Fibroblast of lung (primary cell): ENCODE measurements around the gene GALNT12. TPM values are rescaled to one million over a fixed set of nuclear protein-coding genes. Genes with fewer than 3 reads are reported as not detected.

Source experiments
- DNase-seq, 2 donors: peaks; one replicate each; pipeline versions ENCODE4 v3.0.0 to v3.0.0-alpha.2; 2010; ENCODE audit warnings: low read depth in 2 of 2
- H2AFZ ChIP-seq: 2 replicates; pipeline ENCODE4 v1.5.1; 2012; ENCODE audit warnings: low read length, control low read depth, inconsistent platforms
- H3K27ac ChIP-seq: 2 replicates; pipeline ENCODE4 v1.5.1; 2011; ENCODE audit warnings: low read length, control low read depth; ENCODE audit not compliant: insufficient read depth
- H3K27me3 ChIP-seq: 2 replicates; pipeline ENCODE4 v1.5.1; 2011; ENCODE audit warnings: mild to moderate bottlenecking, low read length; ENCODE audit not compliant: control insufficient read depth, insufficient read depth
- H3K36me3 ChIP-seq: 2 replicates; pipeline ENCODE4 v1.5.1; 2011; ENCODE audit warnings: low read length; ENCODE audit not compliant: control insufficient read depth, insufficient read depth
- H3K4me1 ChIP-seq: 2 replicates; pipeline ENCODE4 v1.5.1; 2011; ENCODE audit warnings: low read length; ENCODE audit not compliant: control insufficient read depth, insufficient read depth; ENCODE audit errors: extremely low read depth
- H3K4me2 ChIP-seq: 2 replicates; pipeline ENCODE4 v1.5.1; 2011; ENCODE audit warnings: low read length, control low read depth; ENCODE audit not compliant: insufficient read depth; ENCODE audit errors: extremely low read depth
- H3K4me3 ChIP-seq, 4 experiments: fragments of 200-600 bp in 1 of 4; sonication (generic) in 1 of 4; replicated peaks in 1 of 4; 2 replicates each; pipeline ENCODE4 v1.5.1; 2011 to 2016; ENCODE audit warnings: low read length in 4 of 4, low read depth in 3 of 4, mild to moderate bottlenecking in 3 of 4, control low read depth in 2 of 4, inconsistent platforms in 1 of 4, mixed read lengths in 1 of 4; ENCODE audit not compliant: insufficient read depth in 1 of 4; ENCODE audit errors: control extremely low read depth in 1 of 4
- H3K79me2 ChIP-seq: 2 replicates; pipeline ENCODE4 v1.5.1; 2012; ENCODE audit warnings: mild to moderate bottlenecking, low read length, inconsistent platforms; ENCODE audit not compliant: control insufficient read depth, insufficient read depth
- H3K9ac ChIP-seq: 2 replicates; pipeline ENCODE4 v1.5.1; 2011; ENCODE audit warnings: mild to moderate bottlenecking, low read length, control low read depth; ENCODE audit not compliant: insufficient read depth
- H3K9me3 ChIP-seq: 2 replicates; pipeline ENCODE4 v1.5.1; 2012; ENCODE audit warnings: low read depth, low read length; ENCODE audit not compliant: control insufficient read depth, insufficient read depth
- H4K20me1 ChIP-seq: 2 replicates; pipeline ENCODE4 v1.5.1; 2011; ENCODE audit warnings: low read length; ENCODE audit not compliant: control insufficient read depth, insufficient read depth; ENCODE audit errors: extremely low read depth
- EZH2 ChIP-seq: IDR thresholded peaks from 2 replicates; pipeline ENCODE4 v1.5.1; 2012; ENCODE audit warnings: low read length, control low read depth, mild to moderate bottlenecking; ENCODE audit errors: missing control alignments
- polyA plus RNA-seq, 2 donors: library from polyadenylated mRNA; depleted of rRNA in 1 of 2; stranded (reverse) in 1 of 2; unstranded in 1 of 2; fragments of >200 nt; gene quantifications; 2 replicates each; pipeline ENCODE4 v1.2.1, GENCODE V29; 2011 to 2012; ENCODE audit warnings: missing spikeins in 1 of 2
- total RNA-seq: library from RNA; depleted of rRNA; stranded (reverse); fragments of >200 nt; gene quantifications from 2 replicates; pipeline ENCODE4 v1.2.1, GENCODE V29; 2014
- TF ChIP-seq, protein P1 (sequence below), 2 donors: IDR thresholded peaks in 1 of 2; conservative IDR thresholded peaks in 1 of 2; 1 replicate in 1 of 2; 2 replicates in 1 of 2; pipeline ENCODE4 v1.5.1; 2011 to 2012; ENCODE audit warnings: low read length in 2 of 2, control low read depth in 1 of 2, inconsistent platforms in 1 of 2, low read depth in 1 of 2, mild to moderate bottlenecking in 1 of 2

Gene GALNT12
- total and polyA plus RNA-seq, 2 donors (not counting 1 experiment from before 2014, with no cell fraction given): 9.4 to 18.2 TPM

DNA sequence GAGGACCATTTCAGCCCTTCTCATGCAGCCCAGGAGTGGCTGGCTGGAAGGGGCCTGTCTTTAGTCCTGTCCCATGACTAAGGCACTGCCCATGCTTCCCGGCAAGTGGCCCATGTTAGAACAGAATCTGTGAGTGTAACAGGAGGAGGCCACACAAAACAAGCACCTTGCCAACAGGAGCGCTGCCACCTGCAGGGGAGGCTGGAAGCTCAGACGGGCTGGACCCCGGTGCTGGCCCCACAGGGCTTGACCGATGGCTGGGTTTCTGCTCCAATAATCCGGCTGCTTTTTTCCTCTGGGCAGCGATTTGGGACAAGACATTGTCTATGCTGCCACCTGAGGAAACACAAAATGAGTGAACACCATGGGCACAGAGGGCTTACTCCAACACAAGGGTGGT, 39.6 kb upstream of the GALNT12 start:
- Histone ChIP-seq H3K4me3 (no peak overlapping the region), H3K27me3 (no peaks in the 10 kb centered on the region)
- TF ChIP-seq, protein P1, sequence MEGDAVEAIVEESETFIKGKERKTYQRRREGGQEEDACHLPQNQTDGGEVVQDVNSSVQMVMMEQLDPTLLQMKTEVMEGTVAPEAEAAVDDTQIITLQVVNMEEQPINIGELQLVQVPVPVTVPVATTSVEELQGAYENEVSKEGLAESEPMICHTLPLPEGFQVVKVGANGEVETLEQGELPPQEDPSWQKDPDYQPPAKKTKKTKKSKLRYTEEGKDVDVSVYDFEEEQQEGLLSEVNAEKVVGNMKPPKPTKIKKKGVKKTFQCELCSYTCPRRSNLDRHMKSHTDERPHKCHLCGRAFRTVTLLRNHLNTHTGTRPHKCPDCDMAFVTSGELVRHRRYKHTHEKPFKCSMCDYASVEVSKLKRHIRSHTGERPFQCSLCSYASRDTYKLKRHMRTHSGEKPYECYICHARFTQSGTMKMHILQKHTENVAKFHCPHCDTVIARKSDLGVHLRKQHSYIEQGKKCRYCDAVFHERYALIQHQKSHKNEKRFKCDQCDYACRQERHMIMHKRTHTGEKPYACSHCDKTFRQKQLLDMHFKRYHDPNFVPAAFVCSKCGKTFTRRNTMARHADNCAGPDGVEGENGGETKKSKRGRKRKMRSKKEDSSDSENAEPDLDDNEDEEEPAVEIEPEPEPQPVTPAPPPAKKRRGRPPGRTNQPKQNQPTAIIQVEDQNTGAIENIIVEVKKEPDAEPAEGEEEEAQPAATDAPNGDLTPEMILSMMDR (conservative IDR thresholded peaks at IDR 0.05 in 1 of 2, IDR thresholded peaks at IDR 0.05 in 1 of 2; ENCODE audit: low read depth in 1 of 2, low read length in 2 of 2): no peak
- no peak for TF ChIP-seq EZH2

DNA sequence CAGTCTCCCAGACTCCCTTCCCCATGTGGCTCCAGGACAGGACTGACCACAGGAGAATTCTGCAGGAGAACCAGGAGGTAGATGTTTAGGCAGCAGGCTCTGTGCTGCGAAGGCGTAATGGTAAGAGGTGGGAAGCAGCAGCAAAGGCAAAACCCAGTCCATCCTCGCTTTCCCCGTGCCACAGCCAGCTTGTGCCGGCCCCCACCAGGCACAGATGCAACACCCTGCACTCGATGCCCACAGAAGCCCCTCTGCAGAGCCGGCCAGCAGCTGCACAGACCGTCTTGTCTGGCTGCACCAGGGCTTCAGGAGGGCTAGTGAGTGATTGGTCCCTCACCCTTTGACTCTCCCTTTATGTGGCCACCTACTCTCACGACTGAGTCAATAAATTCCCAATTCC, 39.1 kb upstream of the GALNT12 start:
- peaks cover 2% of the 10 kb centered on the region for H3K36me3 ChIP-seq
- DNase-seq: no peak

More for the DNA sequence above, 39.6 kb upstream of the GALNT12 start:
- no peak overlapping the region for H2AFZ ChIP-seq
- H4K20me1 ChIP-seq: no peaks in the 10 kb centered on the region
- DNase-seq: no peak
- no peak overlapping the region for H3K4me2 ChIP-seq
- no peaks in the 10 kb centered on the region for H3K4me1 ChIP-seq
- H3K36me3 ChIP-seq: peaks cover 2% of the 10 kb centered on the region
- no peak overlapping the region for H3K9ac ChIP-seq
- H3K27ac ChIP-seq: no peak overlapping the region
- H3K9me3 ChIP-seq: no peaks in the 10 kb centered on the region
- no peaks in the 10 kb centered on the region for H3K79me2 ChIP-seq

DNA sequence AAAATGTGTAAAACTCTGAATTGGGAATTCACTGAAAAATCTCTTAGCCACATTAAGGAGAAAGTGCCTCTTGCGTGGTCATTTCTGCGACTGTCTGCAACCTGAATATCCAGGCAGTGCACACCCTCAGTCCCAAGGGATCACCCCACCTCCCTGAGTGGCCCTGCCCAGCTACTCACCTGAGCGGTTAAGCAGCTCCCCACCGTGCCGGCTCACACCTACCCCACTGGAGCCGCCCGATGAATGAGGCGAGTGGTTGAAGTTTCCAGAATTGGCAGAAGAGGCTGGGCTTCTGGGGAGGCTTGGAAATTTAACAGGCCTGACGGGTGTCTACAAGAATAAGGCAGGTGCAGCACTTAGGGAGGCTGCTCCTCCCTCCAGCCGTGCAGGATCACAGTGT, 36.8 kb upstream of the GALNT12 start:
- Histone ChIP-seq H2AFZ (no peak overlapping the region), H3K4me3 (no peak overlapping the region), H3K4me1 (no peaks in the 10 kb centered on the region), H3K36me3 (peaks cover 2% of the 10 kb centered on the region), H3K9me3 (no peaks in the 10 kb centered on the region), H3K79me2 (no peaks in the 10 kb centered on the region), H3K27ac (no peak overlapping the region), H3K9ac (no peak overlapping the region), H4K20me1 (no peaks in the 10 kb centered on the region), H3K27me3 (no peaks in the 10 kb centered on the region), H3K4me2 (no peak overlapping the region)
- no peak for DNase-seq
- TF ChIP-seq EZH2: no peak
- TF ChIP-seq, protein P1 (conservative IDR thresholded peaks at IDR 0.05 in 1 of 2, IDR thresholded peaks at IDR 0.05 in 1 of 2; ENCODE audit: low read depth in 1 of 2, low read length in 2 of 2): no peak

More for the DNA sequence above, 39.1 kb upstream of the GALNT12 start:
- H2AFZ ChIP-seq: no peak overlapping the region
- H4K20me1 ChIP-seq: no peaks in the 10 kb centered on the region
- H3K4me1 ChIP-seq: no peaks in the 10 kb centered on the region
- H3K4me2 ChIP-seq: no peak overlapping the region
- H3K27ac ChIP-seq: no peak overlapping the region
- no peaks in the 10 kb centered on the region for H3K79me2 ChIP-seq
- H3K4me3 ChIP-seq: no peak overlapping the region
- no peaks in the 10 kb centered on the region for H3K9me3 ChIP-seq
- no peaks in the 10 kb centered on the region for H3K27me3 ChIP-seq
- no peak overlapping the region for H3K9ac ChIP-seq
- no peak for TF ChIP-seq EZH2
- TF ChIP-seq, protein P1 (conservative IDR thresholded peaks at IDR 0.05 in 1 of 2, IDR thresholded peaks at IDR 0.05 in 1 of 2; ENCODE audit: low read depth in 1 of 2, low read length in 2 of 2): no peak
